ENCODE measurements around the gene SYMPK.

DNA sequence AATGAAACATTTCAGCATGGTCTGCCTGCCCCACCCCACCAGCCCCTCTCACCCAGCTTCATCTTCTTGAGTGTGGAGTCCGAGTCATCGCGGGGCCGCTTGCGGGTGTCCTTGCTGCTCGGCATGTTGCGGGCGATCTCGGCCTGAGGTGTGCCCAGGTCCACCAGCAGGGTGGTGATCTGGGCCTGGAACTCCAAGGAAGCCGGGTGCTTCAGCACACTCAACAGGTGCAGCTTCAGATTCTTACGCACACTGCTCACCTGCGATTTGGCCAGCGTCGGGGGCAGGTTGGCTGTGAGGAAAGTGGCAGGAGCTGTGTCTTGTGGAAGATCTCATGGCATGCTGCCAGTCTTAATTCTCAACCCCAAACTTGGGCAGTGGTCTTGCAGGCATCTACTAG is 20.7 kb downstream of the SYMPK start:
- TF ChIP-seq CTCF (IDR thresholded peaks at IDR 0.05) (no peak), POLR2A (IDR thresholded peaks at IDR 0.05) (no peak), POLR2AphosphoS5 (IDR thresholded peaks at IDR 0.05) (no peak)

All from suprapubic skin (tissue), 4 donors.